ENCODE results near the gene MLLT6. TPM values are rescaled to one million over a fixed set of nuclear protein-coding genes. Genes with fewer than 3 reads are reported as not detected.
A peak's percentile ranks its signal among the peaks of the same experiment; 100 is the strongest.

The MLLT6 gene
- total and polyA plus RNA-seq, 7 donors, result 16.3 to 120 (median 78.5) TPM

- intact Hi-C loops (cut with DNase I), result no loop called here
- ATAC-seq (no peak), DNase-seq (no peak)
- no peak for TF ChIP-seq CTCF (IDR thresholded peaks at IDR 0.05)
- 82 to 87% (median 84%) methylated on average over 12 of the region's 12 CpGs for WGBS, 3 donors
- Histone ChIP-seq H3K36me3 (ENCODE audit: insufficient read depth in 1 of 2, low read depth in 1 of 2) (no peaks in the 10 kb centered on the region), H3K4me1 (peaks cover 11% of the 10 kb centered on the region), H3K4me3 (no peak overlapping the region), H3K27me3 (ENCODE audit: insufficient read depth in 3 of 3, low read length in 2 of 3) (peaks cover 0 to 72% (median 13%) of the 10 kb centered on the region in 3 donors), H3K27ac (no peak overlapping the region), H3K9me3 (no peaks in the 10 kb centered on the region)
These were observed 32.9 kb upstream of the MLLT6 start for GRCh38 chr17:38671939-38672720.

GRCh38 chr17:38672788-38673706, 32.0 kb upstream of the MLLT6 start:
- peaks cover 0 to 72% (median 13%) of the 10 kb centered on the region in 3 donors for H3K27me3 ChIP-seq (ENCODE audit: insufficient read depth in 3 of 3, low read length in 2 of 3)
- 21 to 35% (median 33%) methylated on average over 27 to 46 of the region's 46 CpGs for WGBS, 3 donors
- no peak for ATAC-seq
- H3K4me3 ChIP-seq, result peak overlapping the region; percentile 74
- intact Hi-C loops (cut with DNase I), result no loop called here
- no peaks in the 10 kb centered on the region for H3K36me3 ChIP-seq (ENCODE audit: insufficient read depth in 1 of 2, low read depth in 1 of 2)
- no peak for TF ChIP-seq CTCF (IDR thresholded peaks at IDR 0.05)
- peaks cover 11% of the 10 kb centered on the region for H3K4me1 ChIP-seq
- no peaks in the 10 kb centered on the region for H3K9me3 ChIP-seq
- no peak for DNase-seq
- H3K27ac ChIP-seq, result no peak overlapping the region

GRCh38 chr17:38673707-38674013, 31.4 kb upstream of the MLLT6 start:
- H3K27ac ChIP-seq, result no peak overlapping the region
- intact Hi-C loops (cut with DNase I), result no loop called here
- peaks cover 11% of the 10 kb centered on the region for H3K4me1 ChIP-seq
- ATAC-seq, result peak; percentile 1 to 32 (median 13)
- peak in 1 of 2 donors; percentile 32 for DNase-seq
- H3K9me3 ChIP-seq, result no peaks in the 10 kb centered on the region
- peak; percentile 5 for TF ChIP-seq CTCF (IDR thresholded peaks at IDR 0.05)
- 0 to 2% (median 1%) methylated on average over 18 to 41 of the region's 41 CpGs for WGBS, 3 donors
- H3K4me3 ChIP-seq, result peak overlapping the region; percentile 74
- peaks cover 0 to 66% (median 13%) of the 10 kb centered on the region in 3 donors for H3K27me3 ChIP-seq (ENCODE audit: insufficient read depth in 3 of 3, low read length in 2 of 3)
- no peaks in the 10 kb centered on the region for H3K36me3 ChIP-seq (ENCODE audit: insufficient read depth in 1 of 2, low read depth in 1 of 2)

- no peak for TF ChIP-seq CTCF (IDR thresholded peaks at IDR 0.05)
- Histone ChIP-seq H3K4me1 (peaks cover 11% of the 10 kb centered on the region), H3K27ac (no peak overlapping the region), H3K36me3 (ENCODE audit: insufficient read depth in 1 of 2, low read depth in 1 of 2) (no peaks in the 10 kb centered on the region), H3K27me3 (ENCODE audit: insufficient read depth in 3 of 3, low read length in 2 of 3) (peaks cover 0 to 61% (median 13%) of the 10 kb centered on the region in 3 donors), H3K4me3 (peak overlapping the region; percentile 74), H3K9me3 (no peaks in the 10 kb centered on the region)
- DNase-seq, result peak; percentile 25 to 60
- intact Hi-C loops (cut with DNase I), result no loop called here
- ATAC-seq, result peak in 3 of 4 donors; percentile 8 to 21 (median 18)
- 1 to 2% (median 1%) methylated on average over 38 to 85 of the region's 85 CpGs for whole genome bisulfite sequencing, 3 donors
These were observed 30.9 kb upstream of the MLLT6 start for GRCh38 chr17:38674014-38674748.

Data from psoas muscle (tissue), 8 donors.